Esophagus squamous epithelium (tissue), 5 donors: ENCODE measurements around the gene CCNI. TPM values are rescaled to one million over a fixed set of nuclear protein-coding genes. Genes with fewer than 3 reads are reported as not detected.

Experiments
- DNase-seq: peaks from one replicate; lab custom pipeline; 2025; lab: John Stamatoyannopoulos, UW
- H3K27ac ChIP-seq, 4 donors: fragments of 200-600 bp; sonication (generic); one replicate each; pipeline ENCODE4 v1.5.1; 2016 to 2019; ENCODE audit warnings: mild to moderate bottlenecking in 1 of 4
- H3K27me3 ChIP-seq, 4 donors: fragments of 200-600 bp; sonication (generic); 1 replicate in 3 of 4; 2 replicates in 1 of 4; pipeline versions ENCODE4 v1.5.1 to v1.6.0; 2017 to 2021; ENCODE audit warnings: antibody characterized with exemption in 1 of 4
- H3K36me3 ChIP-seq, 3 donors: fragments of 200-600 bp; sonication (generic); one replicate each; pipeline ENCODE4 v1.5.1; 2016 to 2019
- H3K4me1 ChIP-seq, 3 donors: fragments of 200-600 bp; sonication (generic); one replicate each; pipeline ENCODE4 v1.5.1; 2017 to 2019
- H3K4me3 ChIP-seq, 4 donors: fragments of 200-600 bp; sonication (generic); 1 replicate in 3 of 4; 2 replicates in 1 of 4; pipeline ENCODE4 v1.5.1; 2016 to 2019; ENCODE audit warnings: mild to moderate bottlenecking in 2 of 4, moderate library complexity in 1 of 4
- H3K9me3 ChIP-seq, 3 donors: fragments of 200-600 bp; sonication (generic); one replicate each; pipeline ENCODE4 v1.5.1; 2016 to 2019
- POLR2A ChIP-seq, 4 donors: fragments of 450-650 bp; IDR thresholded peaks; one replicate each; pipeline ENCODE4 v1.6.1; 2017; ENCODE audit warnings: antibody characterized with exemption in 4 of 4, mild to moderate bottlenecking in 4 of 4, moderate library complexity in 3 of 4
- WGBS, 2 donors: methylation state at CpG; one replicate each; pipeline ENCODE4 v1.1.5; 2018; 5-methylcytosine and 5-hydroxymethylcytosine counted together
- intact Hi-C: fragments of 100-400 bp; cut with DNase I; formaldehyde crosslinking; loops from one replicate; pipeline ENCODE4 v1.15.0; 2022
- total RNA-seq, 4 donors: library from RNA; depleted of rRNA; stranded (reverse); fragments of >200 nt; gene quantifications; one replicate each; pipeline ENCODE4 v1.1.0, GENCODE V29; 2016
- TF ChIP-seq, protein P1 (sequence below), 6 experiments: fragments of 450-650 bp in 4 of 6; fragments of 200-600 bp in 2 of 6; sonication (generic) in 2 of 6; IDR thresholded peaks; one replicate each; pipeline ENCODE4 v1.5.1; 2016 to 2019; ENCODE audit warnings: antibody characterized with exemption in 6 of 6, mild to moderate bottlenecking in 4 of 6, moderate library complexity in 4 of 6
- donor health status: DM: yes; HTN: yes; CAD: no.

Gene CCNI
- total RNA-seq, 4 donors from 2014 or later, result 123 to 282 (median 159) TPM

DNA sequence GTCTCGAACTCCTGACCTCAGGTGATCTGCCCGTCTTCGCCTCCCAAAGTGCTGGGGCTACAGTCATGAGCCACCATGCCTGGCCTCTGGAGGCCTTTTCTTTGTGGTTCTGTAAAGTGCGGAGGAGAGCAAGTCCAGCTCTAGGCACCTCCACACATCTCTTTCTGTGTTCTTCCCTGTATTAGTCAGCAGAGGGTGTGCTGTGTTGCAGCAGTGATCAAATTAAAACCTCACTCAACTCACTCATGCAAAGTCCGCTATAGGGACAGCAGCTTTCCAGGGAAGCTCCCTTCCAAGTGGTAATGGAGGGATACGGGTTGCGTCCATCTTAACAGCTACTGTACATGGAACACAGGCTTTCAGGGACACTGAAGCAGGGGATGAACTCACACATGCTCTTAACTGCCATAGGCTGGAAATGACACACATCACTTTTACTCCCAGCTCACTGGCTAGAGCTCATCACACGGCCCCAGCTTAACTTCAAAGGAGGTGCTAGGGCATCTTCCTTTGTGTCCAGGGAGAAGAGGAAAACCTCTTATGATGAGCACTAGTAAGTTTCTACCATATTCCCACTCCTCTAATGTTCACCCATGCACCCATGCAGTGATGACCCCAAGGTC lies 45.2 kb upstream of the CCNI start:
- Histone ChIP-seq H3K27ac (no peak overlapping the region), H3K27me3 (no peaks in the 10 kb centered on the region), H3K36me3 (no peaks in the 10 kb centered on the region), H3K4me1 (peaks cover 0 to 4% (median 0%) of the 10 kb centered on the region in 3 donors), H3K4me3 (no peak overlapping the region), H3K9me3 (no peaks in the 10 kb centered on the region)
- DNase-seq, result no peak
- WGBS, 2 donors, result 88 to 91% methylated on average over 6 to 7 of the region's 8 CpGs
- no peak for TF ChIP-seq POLR2A (IDR thresholded peaks at IDR 0.05)
- TF ChIP-seq, protein P1, sequence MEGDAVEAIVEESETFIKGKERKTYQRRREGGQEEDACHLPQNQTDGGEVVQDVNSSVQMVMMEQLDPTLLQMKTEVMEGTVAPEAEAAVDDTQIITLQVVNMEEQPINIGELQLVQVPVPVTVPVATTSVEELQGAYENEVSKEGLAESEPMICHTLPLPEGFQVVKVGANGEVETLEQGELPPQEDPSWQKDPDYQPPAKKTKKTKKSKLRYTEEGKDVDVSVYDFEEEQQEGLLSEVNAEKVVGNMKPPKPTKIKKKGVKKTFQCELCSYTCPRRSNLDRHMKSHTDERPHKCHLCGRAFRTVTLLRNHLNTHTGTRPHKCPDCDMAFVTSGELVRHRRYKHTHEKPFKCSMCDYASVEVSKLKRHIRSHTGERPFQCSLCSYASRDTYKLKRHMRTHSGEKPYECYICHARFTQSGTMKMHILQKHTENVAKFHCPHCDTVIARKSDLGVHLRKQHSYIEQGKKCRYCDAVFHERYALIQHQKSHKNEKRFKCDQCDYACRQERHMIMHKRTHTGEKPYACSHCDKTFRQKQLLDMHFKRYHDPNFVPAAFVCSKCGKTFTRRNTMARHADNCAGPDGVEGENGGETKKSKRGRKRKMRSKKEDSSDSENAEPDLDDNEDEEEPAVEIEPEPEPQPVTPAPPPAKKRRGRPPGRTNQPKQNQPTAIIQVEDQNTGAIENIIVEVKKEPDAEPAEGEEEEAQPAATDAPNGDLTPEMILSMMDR (IDR thresholded peaks at IDR 0.05), result no peak
- intact Hi-C loops, result no loop called here

DNA sequence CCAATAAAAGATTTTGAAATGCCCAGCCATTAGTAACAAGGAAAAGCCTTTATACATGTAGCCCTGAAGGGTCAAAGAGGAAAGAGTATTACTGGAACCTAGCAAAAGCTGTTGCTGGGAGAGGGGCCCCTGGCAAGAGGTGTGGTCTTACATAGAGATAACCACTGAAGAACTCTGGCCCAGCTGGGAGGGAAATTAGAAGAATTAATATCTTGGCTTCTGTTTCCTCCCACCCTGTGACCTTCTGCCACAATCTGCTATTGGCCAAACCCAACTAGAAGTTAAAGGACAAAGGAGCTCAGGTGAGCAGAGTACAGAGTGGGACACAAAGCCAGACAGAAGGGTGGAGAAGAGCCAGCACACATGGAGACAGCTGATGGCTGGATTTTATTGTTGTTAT lies 41.9 kb upstream of the CCNI start:
- Histone ChIP-seq H3K27ac (no peak overlapping the region), H3K27me3 (no peaks in the 10 kb centered on the region), H3K9me3 (no peaks in the 10 kb centered on the region), H3K36me3 (no peaks in the 10 kb centered on the region), H3K4me1 (no peaks in the 10 kb centered on the region), H3K4me3 (no peak overlapping the region)
- intact Hi-C loops, result no loop called here
- TF ChIP-seq, protein P1 (IDR thresholded peaks at IDR 0.05), result no peak
- no peak for TF ChIP-seq POLR2A (IDR thresholded peaks at IDR 0.05)
- no peak for DNase-seq

DNA sequence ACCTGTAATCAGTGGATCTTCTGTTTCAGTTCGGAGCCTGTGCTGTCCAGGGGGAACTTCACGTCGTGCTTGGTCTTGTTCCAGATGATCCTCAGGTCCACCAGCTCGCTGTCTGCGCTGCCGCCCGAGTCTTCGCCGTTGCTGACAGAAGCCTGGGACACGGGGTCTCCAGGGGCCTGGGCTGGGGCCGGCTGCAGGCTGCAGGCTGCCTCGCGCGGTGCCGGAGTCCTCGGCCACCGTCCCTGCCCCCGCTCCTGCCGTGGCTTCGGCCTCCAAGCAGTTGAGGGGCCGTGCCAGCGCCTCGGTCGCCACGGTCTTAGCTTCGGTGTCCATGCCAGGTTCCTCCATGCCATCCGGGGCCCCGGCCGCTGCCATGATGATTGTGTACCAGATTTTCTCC lies 37.3 kb upstream of the CCNI start:
- TF ChIP-seq, protein P1 (IDR thresholded peaks at IDR 0.05), result no peak
- no peak for TF ChIP-seq POLR2A (IDR thresholded peaks at IDR 0.05)
- WGBS, 2 donors, result 92 to 93% methylated on average over 17 to 18 of the region's 29 CpGs
- Histone ChIP-seq H3K27ac (no peak overlapping the region), H3K4me1 (no peaks in the 10 kb centered on the region), H3K9me3 (no peaks in the 10 kb centered on the region), H3K4me3 (no peak overlapping the region), H3K27me3 (no peaks in the 10 kb centered on the region), H3K36me3 (no peaks in the 10 kb centered on the region)
- intact Hi-C loops, result no loop called here
- no peak for DNase-seq

DNA sequence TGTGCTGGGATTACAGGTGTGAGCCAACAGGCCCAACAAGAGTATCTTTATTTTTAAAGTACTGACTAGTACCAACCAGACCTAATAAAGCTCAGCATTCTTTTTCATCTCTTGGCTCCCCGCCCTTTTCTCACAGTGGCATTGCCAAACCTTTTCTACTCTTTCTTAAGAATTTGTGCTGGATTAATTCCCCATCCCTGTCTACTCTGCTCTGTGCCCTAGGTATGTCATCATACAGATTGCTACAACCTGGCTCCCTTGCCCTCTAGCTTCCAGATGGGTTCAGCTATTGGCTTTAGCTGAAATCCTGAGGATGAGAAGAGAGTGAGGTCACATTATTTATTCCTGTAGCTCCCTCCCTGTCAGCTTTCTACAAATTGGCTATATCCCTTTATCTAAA lies 34.9 kb upstream of the CCNI start:
- no peak for DNase-seq
- H3K27me3 ChIP-seq, result no peaks in the 10 kb centered on the region
- peaks cover 0 to under 1% (median 0%) of the 10 kb centered on the region in 3 donors for H3K4me1 ChIP-seq
- H3K27ac ChIP-seq, result no peak overlapping the region
- no peaks in the 10 kb centered on the region for H3K9me3 ChIP-seq
- H3K4me3 ChIP-seq, result no peak overlapping the region
- no peaks in the 10 kb centered on the region for H3K36me3 ChIP-seq
- TF ChIP-seq POLR2A (IDR thresholded peaks at IDR 0.05), result no peak
- TF ChIP-seq, protein P1 (IDR thresholded peaks at IDR 0.05), result no peak
- 26 to 71% methylated on average over 1 of the region's 1 CpG for WGBS, 2 donors
- intact Hi-C loops, result no loop called here

DNA sequence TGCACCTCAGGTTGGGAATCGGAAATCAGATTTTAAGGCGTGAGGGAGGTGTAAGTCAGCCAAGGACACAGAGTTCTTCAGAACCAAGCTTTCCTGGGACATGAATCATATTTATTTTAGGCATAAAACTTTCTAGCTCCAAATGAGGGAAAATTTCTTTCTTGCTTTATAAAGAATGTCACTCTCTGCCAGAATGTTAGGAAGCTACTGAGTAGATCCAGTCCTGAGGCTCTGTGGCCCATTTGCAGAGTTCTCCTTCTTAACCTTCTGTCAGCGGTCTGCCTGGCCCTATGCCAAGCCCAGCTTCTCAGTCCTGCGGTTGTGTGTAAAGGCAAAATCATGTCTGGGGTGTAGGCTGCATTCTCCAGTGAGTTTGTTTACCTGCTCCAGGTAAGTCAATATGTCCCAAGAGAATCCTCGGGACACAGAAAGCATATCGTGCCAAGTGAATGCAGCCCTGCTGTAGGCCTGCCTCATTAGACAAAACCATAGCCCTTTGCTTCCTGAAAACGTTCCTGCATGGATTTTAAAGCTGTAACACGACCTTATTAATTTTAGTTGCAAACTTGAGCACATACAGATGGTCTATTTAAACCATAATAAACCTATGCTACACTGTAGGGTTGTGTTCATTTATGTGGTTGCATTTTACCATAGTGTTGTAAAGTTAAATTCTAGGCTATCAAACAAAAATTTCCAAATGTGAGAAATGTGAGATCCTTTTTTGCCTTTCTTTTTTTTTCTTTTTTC lies 29.2 kb upstream of the CCNI start:
- no peaks in the 10 kb centered on the region for H3K36me3 ChIP-seq
- H3K4me3 ChIP-seq, result peak overlapping the region in 1 of 4 donors; percentile 31
- peak overlapping the region in 3 of 4 donors; percentile 63 to 75 (median 74) for H3K27ac ChIP-seq
- TF ChIP-seq, protein P1 (IDR thresholded peaks at IDR 0.05), result no peak
- TF ChIP-seq POLR2A (IDR thresholded peaks at IDR 0.05), result no peak
- H3K9me3 ChIP-seq, result no peaks in the 10 kb centered on the region
- no peak for DNase-seq
- 22 to 31% methylated on average over 8 of the region's 8 CpGs for WGBS, 2 donors
- intact Hi-C loops, result no loop called here
- H3K27me3 ChIP-seq, result no peaks in the 10 kb centered on the region
- H3K4me1 ChIP-seq, result peaks cover 0 to 26% (median 9%) of the 10 kb centered on the region in 3 donors
